Astrocyte (in vitro differentiated cells and primary cell): ENCODE measurements around the gene SLC38A10. TPM values are rescaled to one million over a fixed set of nuclear protein-coding genes. Genes with fewer than 3 reads are reported as not detected.

Source experiments
- DNase-seq: peaks from one replicate; pipeline ENCODE4 v3.0.0-alpha.2; 2010; ENCODE audit warnings: low read depth
- FAIRE-seq: peaks from 2 replicates; lab custom pipeline; 2011; peaks lifted over from hg19 to GRCh38; lab: Jason Lieb, UNC
- H2AFZ ChIP-seq: 2 replicates; pipeline ENCODE4 v1.6.0; 2012; ENCODE audit warnings: low read depth, low read length, inconsistent platforms
- H3K27ac ChIP-seq: 2 replicates; pipeline ENCODE4 v1.5.1; 2011; ENCODE audit warnings: low read depth, low read length, inconsistent platforms
- H3K27me3 ChIP-seq: 2 replicates; pipeline ENCODE4 v1.6.0; 2011; ENCODE audit warnings: low read length, inconsistent platforms; ENCODE audit not compliant: insufficient read depth
- H3K36me3 ChIP-seq: 2 replicates; pipeline ENCODE4 v1.5.1; 2011; ENCODE audit warnings: low read length, inconsistent platforms; ENCODE audit not compliant: insufficient read depth
- H3K4me1 ChIP-seq: 2 replicates; pipeline ENCODE4 v1.5.1; 2011; ENCODE audit warnings: low read length, inconsistent platforms; ENCODE audit not compliant: insufficient read depth
- H3K4me2 ChIP-seq: 2 replicates; pipeline ENCODE4 v1.6.0; 2012; ENCODE audit warnings: low read length, inconsistent platforms
- H3K4me3 ChIP-seq: 2 replicates; pipeline ENCODE4 v1.5.1; 2011; ENCODE audit warnings: low read depth, mild to moderate bottlenecking, low read length, inconsistent platforms; ENCODE audit not compliant: insufficient read depth
- H3K79me2 ChIP-seq: 2 replicates; pipeline ENCODE4 v1.6.0; 2012; ENCODE audit warnings: mild to moderate bottlenecking, low read length, inconsistent platforms; ENCODE audit not compliant: insufficient read depth
- H3K9ac ChIP-seq: 2 replicates; pipeline ENCODE4 v1.6.0; 2012; ENCODE audit warnings: mild to moderate bottlenecking, low read length, inconsistent platforms
- H3K9me3 ChIP-seq: 2 replicates; pipeline ENCODE4 v1.5.1; 2012; ENCODE audit warnings: low read depth, mild to moderate bottlenecking, low read length, inconsistent platforms; ENCODE audit not compliant: insufficient read depth
- H4K20me1 ChIP-seq: 2 replicates; pipeline ENCODE4 v1.6.0; 2012; ENCODE audit warnings: low read length, inconsistent platforms; ENCODE audit not compliant: insufficient read depth
- H3K27ac Mint-ChIP-seq: one replicate; pipeline ENCODE4 v1.8.0; 2021; ENCODE audit warnings: mild to moderate bottlenecking, mixed read lengths; ENCODE audit not compliant: unreplicated experiment
- H3K27me3 Mint-ChIP-seq: one replicate; pipeline ENCODE4 v1.8.0; 2021; ENCODE audit warnings: low read depth, mixed read lengths; ENCODE audit not compliant: unreplicated experiment
- H3K36me3 Mint-ChIP-seq: one replicate; pipeline ENCODE4 v1.8.0; 2021; ENCODE audit warnings: low read depth, mixed read lengths; ENCODE audit not compliant: unreplicated experiment
- H3K4me1 Mint-ChIP-seq: one replicate; pipeline ENCODE4 v1.8.0; 2021; ENCODE audit warnings: low read depth, mixed read lengths; ENCODE audit not compliant: unreplicated experiment
- H3K4me3 Mint-ChIP-seq: one replicate; pipeline ENCODE4 v1.8.0; 2021; ENCODE audit warnings: mild to moderate bottlenecking, moderate library complexity, mixed read lengths; ENCODE audit not compliant: unreplicated experiment
- H3K9me3 Mint-ChIP-seq: one replicate; pipeline ENCODE4 v1.8.0; 2021; ENCODE audit warnings: mild to moderate bottlenecking, mixed read lengths; ENCODE audit not compliant: unreplicated experiment
- EZH2 ChIP-seq: IDR thresholded peaks from 2 replicates; pipeline ENCODE4 v1.6.1; 2012; ENCODE audit warnings: mild to moderate bottlenecking, low read length, inconsistent platforms; ENCODE audit not compliant: insufficient read depth
- total RNA-seq: library from RNA; stranded (reverse); gene quantifications from 2 replicates; pipeline ENCODE4 v1.2.1, GENCODE V29; 2021
- TF ChIP-seq, protein P1 (sequence below): IDR thresholded peaks from 2 replicates; pipeline ENCODE4 v1.5.1; 2011; ENCODE audit warnings: low read depth, mild to moderate bottlenecking, inconsistent platforms, low read length, moderate library complexity; ENCODE audit not compliant: insufficient read depth

The SLC38A10 gene
- total RNA-seq, 1 donor from 2014 or later = 71.4 TPM

DNA sequence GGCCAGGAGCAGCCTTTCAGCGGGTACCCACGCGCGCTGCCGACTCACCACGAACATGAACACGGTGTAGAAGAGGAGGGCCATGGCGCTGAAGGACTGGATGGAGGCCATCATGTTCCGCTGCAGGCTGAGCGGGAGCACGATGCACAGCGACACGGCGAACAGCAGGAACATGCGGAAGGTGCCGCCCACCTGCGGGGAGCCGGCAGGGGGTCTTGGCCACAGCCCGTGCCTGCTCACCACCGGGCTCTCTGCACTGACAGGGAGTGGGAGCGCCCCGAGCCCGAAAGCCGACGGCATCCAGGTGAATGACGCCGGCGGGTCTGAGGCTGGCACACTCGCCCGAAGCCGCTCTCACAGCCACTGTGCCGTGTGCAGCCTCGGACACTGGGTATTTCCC, 13.0 kb downstream of the SLC38A10 start:
- FAIRE-seq = no peak
- peaks cover 23% of the 10 kb centered on the region for H3K79me2 ChIP-seq
- no peaks in the 10 kb centered on the region for H3K27me3 Mint-ChIP-seq
- peaks cover 12% of the 10 kb centered on the region for H3K4me1 ChIP-seq
- H3K27ac Mint-ChIP-seq = no peak overlapping the region
- H3K36me3 ChIP-seq = peaks cover 6% of the 10 kb centered on the region
- no peak overlapping the region for H3K9ac ChIP-seq
- H3K4me2 ChIP-seq = no peak overlapping the region
- peaks cover 18% of the 10 kb centered on the region for H4K20me1 ChIP-seq
- H3K36me3 Mint-ChIP-seq = peaks cover 21% of the 10 kb centered on the region
- H2AFZ ChIP-seq = no peak overlapping the region
- H3K4me1 Mint-ChIP-seq = no peaks in the 10 kb centered on the region
- H3K4me3 Mint-ChIP-seq = no peak overlapping the region
- H3K27ac ChIP-seq = no peak overlapping the region
- H3K9me3 Mint-ChIP-seq = no peaks in the 10 kb centered on the region
- no peak for TF ChIP-seq EZH2
- TF ChIP-seq, protein P1, sequence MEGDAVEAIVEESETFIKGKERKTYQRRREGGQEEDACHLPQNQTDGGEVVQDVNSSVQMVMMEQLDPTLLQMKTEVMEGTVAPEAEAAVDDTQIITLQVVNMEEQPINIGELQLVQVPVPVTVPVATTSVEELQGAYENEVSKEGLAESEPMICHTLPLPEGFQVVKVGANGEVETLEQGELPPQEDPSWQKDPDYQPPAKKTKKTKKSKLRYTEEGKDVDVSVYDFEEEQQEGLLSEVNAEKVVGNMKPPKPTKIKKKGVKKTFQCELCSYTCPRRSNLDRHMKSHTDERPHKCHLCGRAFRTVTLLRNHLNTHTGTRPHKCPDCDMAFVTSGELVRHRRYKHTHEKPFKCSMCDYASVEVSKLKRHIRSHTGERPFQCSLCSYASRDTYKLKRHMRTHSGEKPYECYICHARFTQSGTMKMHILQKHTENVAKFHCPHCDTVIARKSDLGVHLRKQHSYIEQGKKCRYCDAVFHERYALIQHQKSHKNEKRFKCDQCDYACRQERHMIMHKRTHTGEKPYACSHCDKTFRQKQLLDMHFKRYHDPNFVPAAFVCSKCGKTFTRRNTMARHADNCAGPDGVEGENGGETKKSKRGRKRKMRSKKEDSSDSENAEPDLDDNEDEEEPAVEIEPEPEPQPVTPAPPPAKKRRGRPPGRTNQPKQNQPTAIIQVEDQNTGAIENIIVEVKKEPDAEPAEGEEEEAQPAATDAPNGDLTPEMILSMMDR = no peak
- no peak for DNase-seq
- H3K4me3 ChIP-seq = no peak overlapping the region
- no peaks in the 10 kb centered on the region for H3K27me3 ChIP-seq
- H3K9me3 ChIP-seq = no peaks in the 10 kb centered on the region

DNA sequence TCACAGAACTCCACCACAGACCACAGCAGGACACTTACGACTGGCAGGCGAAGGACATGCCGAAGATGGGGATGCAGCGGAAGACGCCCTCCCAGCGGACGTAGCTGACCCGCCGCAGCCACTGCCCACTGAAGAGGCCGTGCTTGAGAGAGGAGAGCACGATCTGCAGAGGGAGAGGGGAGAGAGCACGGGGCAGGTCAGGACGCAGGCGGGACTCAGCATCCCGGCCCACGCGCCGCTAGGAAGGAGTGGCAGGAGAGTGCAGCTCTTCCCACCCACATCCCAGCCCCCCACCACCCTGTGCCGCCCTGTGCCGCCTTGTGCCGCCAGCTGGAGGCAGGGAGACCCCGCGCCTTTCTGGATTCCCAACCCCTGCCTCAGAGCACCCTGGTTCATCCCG, 14.5 kb downstream of the SLC38A10 start:
- no peak overlapping the region for H3K27ac ChIP-seq

More for the DNA sequence above, 14.5 kb downstream of the SLC38A10 start:
- TF ChIP-seq, protein P1 = no peak
- TF ChIP-seq EZH2 = no peak
- no peaks in the 10 kb centered on the region for H3K27me3 ChIP-seq
- peaks cover 8% of the 10 kb centered on the region for H3K79me2 ChIP-seq
- Mint-ChIP-seq H3K36me3 (peaks cover 19% of the 10 kb centered on the region), H3K9me3 (no peaks in the 10 kb centered on the region), H3K4me1 (no peaks in the 10 kb centered on the region), H3K4me3 (no peak overlapping the region), H3K27me3 (no peaks in the 10 kb centered on the region), H3K27ac (no peak overlapping the region)
- no peak overlapping the region for H3K4me2 ChIP-seq
- no peak for DNase-seq
- FAIRE-seq = no peak
- peaks cover 6% of the 10 kb centered on the region for H3K4me1 ChIP-seq
- H3K36me3 ChIP-seq = peaks cover 6% of the 10 kb centered on the region
- H3K9me3 ChIP-seq = no peaks in the 10 kb centered on the region
- no peak overlapping the region for H2AFZ ChIP-seq
- H3K9ac ChIP-seq = no peak overlapping the region
- no peak overlapping the region for H3K4me3 ChIP-seq
- peaks cover 29% of the 10 kb centered on the region for H4K20me1 ChIP-seq
